HCT116 (cell line): ENCODE measurements around the gene TUBB1. TPM values are rescaled to one million over a fixed set of nuclear protein-coding genes. Genes with fewer than 3 reads are reported as not detected.

ENCODE experiments used
- ATAC-seq: fragments of 200-7000 bp; cut with Tn5 transposase; 2 replicates; pipeline ENCODE4 v1.9.1; 2020; ENCODE audit warnings: mild to moderate bottlenecking, moderate library complexity
- BruUV-seq: library from RNA; stranded (reverse); fragments of 400-500 nt; replicated peaks from 2 replicates; lab custom pipeline; 2021; lab: Mats Ljungman, UMichigan
- CTCF ChIA-PET: fragments of 300-600 bp; sonication (Branson Sonifier 250); formaldehyde crosslinking; loops from one replicate; lab custom pipeline; 2021; ENCODE audit warnings: antibody characterized with exemption; lab: Charles Lee
- POLR2A ChIA-PET: fragments of 300-600, 350-600 bp; sonication (Branson Sonifier 250); formaldehyde crosslinking; loops from one replicate; lab custom pipeline; 2021; ENCODE audit warnings: antibody characterized with exemption; lab: Charles Lee
- RAD21 ChIA-PET, 2 experiments: fragments of 300-600 bp; sonication (Branson Sonifier 250); formaldehyde crosslinking; loops; one replicate each; lab custom pipeline; 2023; ENCODE audit warnings: low total read pairs in 2 of 2; ENCODE audit not compliant: uncharacterized antibody in 2 of 2, unreplicated experiment in 2 of 2, low non-redundant PET in 1 of 2; lab: Charles Lee
- DNase-seq: peaks from one replicate; pipeline ENCODE4 v3.0.0-alpha.2; 2010; ENCODE audit warnings: low read depth, low spot score
- H2AFZ ChIP-seq: fragments of 200-600 bp; shearing (Covaris generic), sonication (generic); 2 replicates; pipeline ENCODE4 v1.6.1; 2017; ENCODE audit warnings: low read depth, mixed run types, mixed read lengths, antibody characterized with exemption, low read length; ENCODE audit not compliant: poor library complexity, severe bottlenecking
- H3K27ac ChIP-seq: 2 replicates; pipeline ENCODE4 v1.5.1; 2012; ENCODE audit warnings: low read depth, low read length
- H3K27me3 ChIP-seq: fragments of 200-600 bp; sonication (generic); 2 replicates; pipeline ENCODE4 v1.6.1; 2016; ENCODE audit warnings: mixed run types, low read length, mixed read lengths; ENCODE audit not compliant: insufficient read depth
- H3K36me3 ChIP-seq, 2 experiments: fragments of 200-500 bp in 1 of 2; fragments of 200-600 bp in 1 of 2; sonication (Bioruptor generic) in 1 of 2; sonication (generic) in 1 of 2; 2 replicates each; pipeline versions ENCODE4 v1.5.1 to v1.6.1; 2014 to 2016; ENCODE audit warnings: low read length in 2 of 2, inconsistent platforms in 1 of 2, mixed read lengths in 1 of 2, mixed run types in 1 of 2; ENCODE audit not compliant: insufficient read depth in 2 of 2, control insufficient read depth in 1 of 2
- H3K4me1 ChIP-seq, 2 experiments: fragments of 200-600 bp in 1 of 2; sonication (generic) in 1 of 2; 2 replicates each; pipeline versions ENCODE4 v1.5.1 to v1.6.1; 2012 to 2017; ENCODE audit warnings: low read length in 2 of 2, inconsistent platforms in 1 of 2, mild to moderate bottlenecking in 1 of 2, mixed read lengths in 1 of 2, mixed run types in 1 of 2, moderate library complexity in 1 of 2; ENCODE audit not compliant: insufficient read depth in 2 of 2, control insufficient read depth in 1 of 2
- H3K4me2 ChIP-seq: fragments of 200-600 bp; sonication (generic); 2 replicates; pipeline ENCODE4 v1.6.1; 2017; ENCODE audit warnings: mixed run types, low read length, mixed read lengths
- H3K4me3 ChIP-seq, 2 experiments: fragments of 200-600 bp in 1 of 2; sonication (generic) in 1 of 2; replicated peaks in 1 of 2; 2 replicates each; pipeline ENCODE4 v1.5.1; 2011 to 2016; ENCODE audit warnings: low read length in 2 of 2, control low read depth in 1 of 2, low read depth in 1 of 2, mild to moderate bottlenecking in 1 of 2, mixed read lengths in 1 of 2, mixed run types in 1 of 2
- H3K79me2 ChIP-seq: fragments of 200-600 bp; sonication (generic); 2 replicates; pipeline ENCODE4 v1.6.1; 2017; ENCODE audit warnings: mild to moderate bottlenecking, mixed run types, low read length, moderate library complexity, mixed read lengths; ENCODE audit not compliant: insufficient read depth
- H3K9ac ChIP-seq: fragments of 200-600 bp; sonication (generic); 2 replicates; pipeline ENCODE4 v1.6.1; 2016; ENCODE audit warnings: low read length, mixed read lengths
- H3K9me2 ChIP-seq: fragments of 200-600 bp; sonication (generic), shearing (Covaris generic); 2 replicates; pipeline ENCODE4 v1.6.1; 2017; ENCODE audit warnings: mixed run types, mild to moderate bottlenecking, moderate library complexity; ENCODE audit not compliant: insufficient read depth
- H3K9me3 ChIP-seq, 2 experiments: fragments of 200-500 bp in 1 of 2; fragments of 200-600 bp in 1 of 2; sonication (Bioruptor generic) in 1 of 2; sonication (generic) in 1 of 2; 2 replicates each; pipeline ENCODE4 v1.6.1; 2014 to 2017; ENCODE audit warnings: low read length in 2 of 2, mixed read lengths in 2 of 2, inconsistent platforms in 1 of 2, low read depth in 1 of 2, mild to moderate bottlenecking in 1 of 2, mixed run types in 1 of 2, moderate library complexity in 1 of 2; ENCODE audit not compliant: control insufficient read depth in 1 of 2, insufficient read depth in 1 of 2
- H4K20me1 ChIP-seq: fragments of 200-600 bp; sonication (generic), shearing (Covaris generic); 2 replicates; pipeline ENCODE4 v1.6.1; 2017; ENCODE audit warnings: mixed run types, mild to moderate bottlenecking, moderate library complexity; ENCODE audit not compliant: insufficient read depth
- ATF3 ChIP-seq: IDR thresholded peaks from 2 replicates; pipeline ENCODE4 v1.6.1; 2012
- CBX3 ChIP-seq: IDR thresholded peaks from 2 replicates; pipeline ENCODE4 v1.6.1; 2012; ENCODE audit warnings: low read depth
- CEBPB ChIP-seq: IDR thresholded peaks from 2 replicates; pipeline ENCODE4 v1.6.1; 2012; ENCODE audit warnings: low read depth
- CTCF ChIP-seq, 3 experiments: fragments of 200-600 bp in 1 of 3; sonication (generic) in 1 of 3; IDR thresholded peaks in 2 of 3; conservative IDR thresholded peaks in 1 of 3; 2 replicates each; pipeline ENCODE4 v1.5.1; 2012 to 2017; ENCODE audit warnings: low read depth in 2 of 3, low read length in 2 of 3, antibody characterized with exemption in 1 of 3, borderline replicate concordance in 1 of 3, control low read depth in 1 of 3, mild to moderate bottlenecking in 1 of 3, mixed read lengths in 1 of 3, mixed run types in 1 of 3, moderate library complexity in 1 of 3; ENCODE audit not compliant: insufficient read depth in 1 of 3
- EGR1 ChIP-seq: IDR thresholded peaks from 2 replicates; pipeline ENCODE4 v1.6.1; 2012; ENCODE audit warnings: low read depth
- ELF1 ChIP-seq: IDR thresholded peaks from 2 replicates; pipeline ENCODE4 v1.6.1; 2012; ENCODE audit warnings: low read depth, borderline replicate concordance
- EZH2 ChIP-seq: fragments of 200-600 bp; sonication (generic); IDR thresholded peaks from 2 replicates; pipeline ENCODE4 v1.6.1; 2017; ENCODE audit warnings: antibody characterized with exemption, mixed run types
- EZH2phosphoT487 ChIP-seq: fragments of 200-600 bp; IDR thresholded peaks from 2 replicates; pipeline ENCODE4 v1.6.1; 2018; ENCODE audit warnings: antibody characterized with exemption, borderline replicate concordance
- FOSL1 ChIP-seq: IDR thresholded peaks from 2 replicates; pipeline ENCODE4 v1.6.1; 2012; ENCODE audit warnings: low read depth
- JUND ChIP-seq: IDR thresholded peaks from 2 replicates; pipeline ENCODE4 v1.6.1; 2012
- MAX ChIP-seq: IDR thresholded peaks from 2 replicates; pipeline ENCODE4 v1.6.1; 2012
- POLR2A ChIP-seq: IDR thresholded peaks from 2 replicates; pipeline ENCODE4 v1.7.0; 2011; ENCODE audit warnings: borderline replicate concordance; ENCODE audit not compliant: insufficient read depth, insufficient read length; ENCODE audit errors: extremely low read depth
- POLR2AphosphoS5 ChIP-seq: IDR thresholded peaks from 2 replicates; pipeline ENCODE4 v1.6.1; 2011; ENCODE audit warnings: mild to moderate bottlenecking, low read depth, low read length, moderate library complexity
- RAD21 ChIP-seq: IDR thresholded peaks from 2 replicates; pipeline ENCODE4 v1.6.1; 2012; ENCODE audit warnings: low read depth, mild to moderate bottlenecking
- REST ChIP-seq: IDR thresholded peaks from 2 replicates; pipeline ENCODE4 v1.6.1; 2012; ENCODE audit warnings: low read depth
- SIN3A ChIP-seq: IDR thresholded peaks from 2 replicates; pipeline ENCODE4 v1.6.1; 2012; ENCODE audit warnings: low read depth
- SP1 ChIP-seq: IDR thresholded peaks from 2 replicates; pipeline ENCODE4 v1.6.1; 2012; ENCODE audit warnings: low read depth
- SRF ChIP-seq: IDR thresholded peaks from 2 replicates; pipeline ENCODE4 v1.6.1; 2012; ENCODE audit warnings: low read depth
- TCF7L2 ChIP-seq: IDR thresholded peaks from 2 replicates; pipeline ENCODE4 v1.7.0; 2011; ENCODE audit warnings: borderline replicate concordance, inconsistent platforms; ENCODE audit not compliant: insufficient read depth, insufficient read length; ENCODE audit errors: extremely low read depth
- YY1 ChIP-seq: IDR thresholded peaks from 2 replicates; pipeline ENCODE4 v1.6.1; 2011; ENCODE audit warnings: low read length, low read depth, moderate library complexity, mild to moderate bottlenecking; ENCODE audit not compliant: insufficient replicate concordance; ENCODE audit errors: extremely low read depth
- ZNF274 ChIP-seq: fragments of 200-500 bp; sonication (Bioruptor generic); IDR thresholded peaks from 2 replicates; pipeline ENCODE4 v1.6.1; 2014; ENCODE audit warnings: mild to moderate bottlenecking, low read depth, low read length, inconsistent platforms
- intact Hi-C: fragments of 100-400 bp; cut with micrococcal nuclease; formaldehyde crosslinking; loops from 2 replicates; pipeline ENCODE4 v1.10.0; 2022
- total RNA-seq: library from RNA; stranded (reverse); gene quantifications from one replicate; pipeline ENCODE4 v1.2.1, GENCODE V29; 2021; ENCODE audit not compliant: unreplicated experiment

TUBB1 gene
- total RNA-seq, 1 experiment from 2014 or later, result not detected

GRCh38 chr20:58980711-58981627 is 38.3 kb upstream of the TUBB1 start, which contains the start of gene NELFCD:
Gene NELFCD (plus strand): TSS chr20:58981256. CDS start chr20:58981310, 54 bp downstream.
- H3K27ac ChIP-seq, result peak within 1 kb of the TSS; percentile 87
- peaks cover 6 to 17% of the 10 kb centered on the region in 2 experiments for H3K4me1 ChIP-seq
- no peaks in the 10 kb centered on the region for H3K9me3 ChIP-seq
- BruUV-seq, result TSS peak; percentile 76
- ChIA-PET RAD21 (no interaction called here), POLR2A (interaction anchor here (0.7 to 1.0 kb wide), 4 partner anchors 10 to 80 kb away, joined by 3 to 6 read pairs (median 4); partner anchors contain the start of genes ATP5F1E and TUBB1), CTCF (interaction anchor here (0.7 kb wide), 1 partner anchor 69 kb away, joined by 4 read pairs; no protein-coding TSS in a partner anchor)
- peak within 1 kb of the TSS; percentile 88 to 94 for H3K4me3 ChIP-seq
- H4K20me1 ChIP-seq, result no peaks in the 10 kb centered on the region
- peaks cover 0 to 4% of the 10 kb centered on the region in 2 experiments; a peak in 1 of 4 replicates for H3K36me3 ChIP-seq
- H3K79me2 ChIP-seq, result peaks cover 46% of the 10 kb centered on the region
- H3K4me2 ChIP-seq, result peak within 1 kb of the TSS; percentile 88
- peak within 1 kb of the TSS; percentile 91 for H2AFZ ChIP-seq
- no peaks in the 10 kb centered on the region for H3K9me2 ChIP-seq
- ATAC-seq (peak; percentile 91), DNase-seq (peak; percentile 51)
- intact Hi-C loops, result loop anchor here (5.0 to 10.0 kb wide), 2 partner anchors 51 to 76 kb away; partner anchors contain the start of gene ATP5F1E
- peak within 1 kb of the TSS; percentile 79 for H3K9ac ChIP-seq
- no peaks in the 10 kb centered on the region for H3K27me3 ChIP-seq
- TF ChIP-seq ZNF274 (no peak), JUND (no peak), SRF (no peak), RAD21 (no peak), FOSL1 (no peak), POLR2A (peak; percentile 51), TCF7L2 (peak; percentile 98), ATF3 (no peak), POLR2AphosphoS5 (peak; percentile 74), CEBPB (no peak), MAX (0 out of 2 replicates have a peak, but pooled peaks have one; percentile 59), ELF1 (no peak), EZH2 (no peak), YY1 (peak; percentile 87), SIN3A (no peak), SP1 (no peak), EZH2phosphoT487 (no peak), CTCF (IDR thresholded peaks at IDR 0.05 in 2 of 3, conservative IDR thresholded peaks at IDR 0.05 in 1 of 3; ENCODE audit: borderline replicate concordance in 1 of 3, insufficient read depth in 1 of 3, low read depth in 2 of 3, low read length in 2 of 3) (no peak), REST (no peak), EGR1 (no peak), CBX3 (no peak)
